Erythroblast (primary cell): ENCODE results near the gene CEACAM5.

Experiments used
- DNase-seq, 2 experiments: peaks; one replicate each; lab custom pipeline; 2025; lab: John Stamatoyannopoulos, UW
- GATA1 ChIP-seq: IDR thresholded peaks from 2 replicates; pipeline ENCODE4 v1.6.1; 2011; ENCODE audit warnings: low read depth, mild to moderate bottlenecking, control low read depth, low read length, moderate library complexity
- POLR2A ChIP-seq: IDR thresholded peaks from 2 replicates; pipeline ENCODE4 v1.6.1; 2011; ENCODE audit warnings: mild to moderate bottlenecking, low read length

The CEACAM5 gene

GRCh38 chr19:41694831-41695635, 13.4 kb upstream of the CEACAM5 start:
- TF ChIP-seq POLR2A (no peak), GATA1 (no peak)
- no peak for DNase-seq

GRCh38 chr19:41695745-41696144, 12.7 kb upstream of the CEACAM5 start:
- no peak for TF ChIP-seq POLR2A
- TF ChIP-seq GATA1 = no peak
- DNase-seq = no peak

- no peak for DNase-seq
- TF ChIP-seq POLR2A (no peak), GATA1 (no peak)
These were observed 11.8 kb upstream of the CEACAM5 start for GRCh38 chr19:41696402-41697197.

- no peak for DNase-seq
- TF ChIP-seq GATA1 (no peak), POLR2A (no peak)
These were observed 11.1 kb upstream of the CEACAM5 start for GRCh38 chr19:41697198-41697855.

DNA sequence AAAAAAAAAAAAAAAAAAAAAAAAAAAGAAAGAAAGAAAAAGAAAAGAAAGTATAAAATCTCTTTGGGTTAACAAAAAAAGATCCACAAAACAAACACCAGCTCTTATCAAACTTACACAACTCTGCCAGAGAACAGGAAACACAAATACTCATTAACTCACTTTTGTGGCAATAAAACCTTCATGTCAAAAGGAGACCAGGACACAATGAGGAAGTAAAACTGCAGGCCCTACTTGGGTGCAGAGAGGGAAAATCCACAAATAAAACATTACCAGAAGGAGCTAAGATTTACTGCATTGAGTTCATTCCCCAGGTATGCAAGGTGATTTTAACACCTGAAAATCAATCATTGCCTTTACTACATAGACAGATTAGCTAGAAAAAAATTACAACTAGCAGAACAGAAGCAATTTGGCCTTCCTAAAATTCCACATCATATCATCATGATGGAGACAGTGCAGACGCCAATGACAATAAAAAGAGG, 9.6 kb upstream of the CEACAM5 start:
- DNase-seq = no peak

DNA sequence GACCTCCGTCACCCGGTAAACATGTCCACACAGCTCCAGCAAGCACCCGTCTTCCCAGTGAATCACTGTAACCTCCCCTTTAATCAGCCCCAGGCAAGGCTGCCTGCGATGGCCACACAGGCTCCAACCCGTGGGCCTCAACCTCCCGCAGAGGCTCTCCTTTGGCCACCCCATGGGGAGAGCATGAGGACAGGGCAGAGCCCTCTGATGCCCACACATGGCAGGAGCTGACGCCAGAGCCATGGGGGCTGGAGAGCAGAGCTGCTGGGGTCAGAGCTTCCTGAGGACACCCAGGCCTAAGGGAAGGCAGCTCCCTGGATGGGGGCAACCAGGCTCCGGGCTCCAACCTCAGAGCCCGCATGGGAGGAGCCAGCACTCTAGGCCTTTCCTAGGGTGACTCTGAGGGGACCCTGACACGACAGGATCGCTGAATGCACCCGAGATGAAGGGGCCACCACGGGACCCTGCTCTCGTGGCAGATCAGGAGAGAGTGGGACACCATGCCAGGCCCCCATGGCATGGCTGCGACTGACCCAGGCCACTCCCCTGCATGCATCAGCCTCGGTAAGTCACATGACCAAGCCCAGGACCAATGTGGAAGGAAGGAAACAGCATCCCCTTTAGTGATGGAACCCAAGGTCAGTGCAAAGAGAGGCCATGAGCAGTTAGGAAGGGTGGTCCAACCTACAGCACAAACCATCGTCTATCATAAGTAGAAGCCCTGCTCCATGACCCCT, 9.0 kb upstream of the CEACAM5 start:
- no peak for DNase-seq
- TF ChIP-seq GATA1 (no peak), POLR2A (no peak)

More for the DNA sequence above, 9.6 kb upstream of the CEACAM5 start:
- TF ChIP-seq POLR2A = no peak
- no peak for TF ChIP-seq GATA1

DNA sequence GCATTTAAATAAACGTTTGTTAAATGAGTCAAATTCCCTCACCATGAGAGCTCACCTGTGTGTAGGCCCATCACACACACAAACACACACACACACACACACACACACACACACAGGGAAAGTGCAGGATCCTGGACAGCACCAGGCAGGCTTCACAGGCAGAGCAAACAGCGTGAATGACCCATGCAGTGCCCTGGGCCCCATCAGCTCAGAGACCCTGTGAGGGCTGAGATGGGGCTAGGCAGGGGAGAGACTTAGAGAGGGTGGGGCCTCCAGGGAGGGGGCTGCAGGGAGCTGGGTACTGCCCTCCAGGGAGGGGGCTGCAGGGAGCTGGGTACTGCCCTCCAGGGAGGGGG, 8.5 kb upstream of the CEACAM5 start:
- DNase-seq = no peak

GRCh38 chr19:41700381-41701195, 7.8 kb upstream of the CEACAM5 start:
- no peak for DNase-seq

More for the DNA sequence above, 8.5 kb upstream of the CEACAM5 start:
- TF ChIP-seq POLR2A (no peak), GATA1 (no peak)

DNA sequence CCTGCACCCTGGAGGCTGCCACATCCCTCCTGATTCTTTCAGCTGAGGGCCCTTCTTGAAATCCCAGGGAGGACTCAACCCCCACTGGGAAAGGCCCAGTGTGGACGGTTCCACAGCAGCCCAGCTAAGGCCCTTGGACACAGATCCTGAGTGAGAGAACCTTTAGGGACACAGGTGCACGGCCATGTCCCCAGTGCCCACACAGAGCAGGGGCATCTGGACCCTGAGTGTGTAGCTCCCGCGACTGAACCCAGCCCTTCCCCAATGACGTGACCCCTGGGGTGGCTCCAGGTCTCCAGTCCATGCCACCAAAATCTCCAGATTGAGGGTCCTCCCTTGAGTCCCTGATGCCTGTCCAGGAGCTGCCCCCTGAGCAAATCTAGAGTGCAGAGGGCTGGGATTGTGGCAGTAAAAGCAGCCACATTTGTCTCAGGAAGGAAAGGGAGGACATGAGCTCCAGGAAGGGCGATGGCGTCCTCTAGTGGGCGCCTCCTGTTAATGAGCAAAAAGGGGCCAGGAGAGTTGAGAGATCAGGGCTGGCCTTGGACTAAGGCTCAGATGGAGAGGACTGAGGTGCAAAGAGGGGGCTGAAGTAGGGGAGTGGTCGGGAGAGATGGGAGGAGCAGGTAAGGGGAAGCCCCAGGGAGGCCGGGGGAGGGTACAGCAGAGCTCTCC, 6.9 kb upstream of the CEACAM5 start:
- no peak for TF ChIP-seq POLR2A
- peak in 1 of 2 experiments; percentile 7 for DNase-seq

More at GRCh38 chr19:41700381-41701195, 7.8 kb upstream of the CEACAM5 start:
- TF ChIP-seq POLR2A (no peak), GATA1 (no peak)

DNA sequence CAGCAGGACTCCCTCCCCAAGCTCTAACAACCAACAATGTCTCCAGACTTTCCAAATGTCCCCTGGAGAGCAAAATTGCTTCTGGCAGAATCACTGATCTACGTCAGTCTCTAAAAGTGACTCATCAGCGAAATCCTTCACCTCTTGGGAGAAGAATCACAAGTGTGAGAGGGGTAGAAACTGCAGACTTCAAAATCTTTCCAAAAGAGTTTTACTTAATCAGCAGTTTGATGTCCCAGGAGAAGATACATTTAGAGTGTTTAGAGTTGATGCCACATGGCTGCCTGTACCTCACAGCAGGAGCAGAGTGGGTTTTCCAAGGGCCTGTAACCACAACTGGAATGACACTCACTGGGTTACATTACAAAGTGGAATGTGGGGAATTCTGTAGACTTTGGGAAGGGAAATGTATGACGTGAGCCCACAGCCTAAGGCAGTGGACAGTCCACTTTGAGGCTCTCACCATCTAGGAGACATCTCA, 6.2 kb upstream of the CEACAM5 start:
- DNase-seq = no peak
- no peak for TF ChIP-seq POLR2A
- no peak for TF ChIP-seq GATA1

- no peak for TF ChIP-seq POLR2A
- TF ChIP-seq GATA1 = no peak
- no peak for DNase-seq
These were observed 4.7 kb upstream of the CEACAM5 start for GRCh38 chr19:41703602-41704293.
